Activated B cell treated with CpG ODN at 0.5 μM for 24 hours (primary cell): ENCODE data around the gene COLEC12. TPM values are rescaled to one million over a fixed set of nuclear protein-coding genes. Genes with fewer than 3 reads are reported as not detected.

Experiments
- ATAC-seq: fragments of 200-7000 bp; cut with Tn5 transposase; one replicate; pipeline ENCODE4 v1.10.0; 2021; ENCODE audit warnings: low read depth, mild to moderate bottlenecking, moderate library complexity
- CTCF ChIA-PET: fragments of 350-600 bp; sonication (Branson Sonifier 250); formaldehyde crosslinking; loops from one replicate; lab custom pipeline; 2021; ENCODE audit warnings: antibody characterized with exemption; lab: Charles Lee
- POLR2A ChIA-PET: fragments of 350-600 bp; sonication (Branson Sonifier 250); formaldehyde crosslinking; loops from one replicate; lab custom pipeline; 2021; ENCODE audit warnings: antibody characterized with exemption; lab: Charles Lee
- DNase-seq: peaks from one replicate; pipeline ENCODE4 v3.0.0; 2022
- H3K27ac Mint-ChIP-seq: one replicate; pipeline ENCODE4 v1.8.0; 2020; ENCODE audit warnings: mixed read lengths
- H3K27me3 Mint-ChIP-seq: one replicate; pipeline ENCODE4 v1.8.0; 2021; ENCODE audit warnings: mixed read lengths
- H3K36me3 Mint-ChIP-seq: one replicate; pipeline ENCODE4 v1.8.0; 2021; ENCODE audit warnings: low read depth, mixed read lengths
- H3K4me1 Mint-ChIP-seq: one replicate; pipeline ENCODE4 v1.8.0; 2021; ENCODE audit warnings: mixed read lengths
- H3K4me3 Mint-ChIP-seq: one replicate; pipeline ENCODE4 v1.8.0; 2020; ENCODE audit warnings: mild to moderate bottlenecking, mixed read lengths
- H3K9me3 Mint-ChIP-seq: one replicate; pipeline ENCODE4 v1.8.0; 2020; ENCODE audit warnings: mixed read lengths
- CTCF ChIP-seq: fragments of 200-600 bp; IDR thresholded peaks from one replicate; pipeline ENCODE4 v1.8.0; 2022; ENCODE audit warnings: antibody characterized with exemption, mild to moderate bottlenecking
- intact Hi-C: fragments of 100-400 bp; cut with micrococcal nuclease; formaldehyde crosslinking; loops from one replicate; pipeline ENCODE4 v1.15.1; 2024
- total RNA-seq: library from RNA; stranded (reverse); gene quantifications from 2 replicates; pipeline ENCODE4 v1.2.3, GENCODE V29; 2022

The COLEC12 gene
- total RNA-seq, 1 donor from 2014 or later, result not detected

DNA sequence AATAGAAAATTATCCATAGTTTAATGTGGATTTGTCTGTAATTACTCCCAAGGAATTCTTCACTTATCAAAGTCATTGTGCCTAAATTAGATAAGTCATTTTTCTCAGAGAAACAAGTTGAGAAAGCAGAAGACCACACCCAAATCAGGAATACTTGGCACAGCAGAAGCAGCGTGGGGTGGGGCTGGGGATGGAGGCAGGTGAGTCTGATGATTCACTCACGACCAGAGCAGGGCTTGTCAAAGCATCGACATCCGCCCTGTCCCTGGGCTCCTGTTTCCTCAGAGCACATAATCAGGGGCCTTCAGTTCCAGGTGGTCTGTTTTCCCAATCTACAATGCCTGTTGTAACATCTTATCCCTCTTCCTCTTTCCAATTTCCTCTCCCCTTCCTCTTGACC lies 31.5 kb upstream of the COLEC12 start:
- ChIA-PET POLR2A (no interaction called here), CTCF (no interaction called here)
- H3K36me3 Mint-ChIP-seq, result no peaks in the 10 kb centered on the region
- H3K4me3 Mint-ChIP-seq, result no peak overlapping the region
- no peak for ATAC-seq
- H3K27me3 Mint-ChIP-seq, result peaks cover 3% of the 10 kb centered on the region
- H3K9me3 Mint-ChIP-seq, result no peaks in the 10 kb centered on the region
- no peaks in the 10 kb centered on the region for H3K4me1 Mint-ChIP-seq
- no peak for DNase-seq
- intact Hi-C loops, result no loop called here
- no peak for TF ChIP-seq CTCF
- no peak overlapping the region for H3K27ac Mint-ChIP-seq

- ChIA-PET CTCF (no interaction called here), POLR2A (no interaction called here)
- Mint-ChIP-seq H3K27me3 (peaks cover 4% of the 10 kb centered on the region), H3K4me3 (no peak overlapping the region), H3K36me3 (no peaks in the 10 kb centered on the region), H3K4me1 (no peaks in the 10 kb centered on the region), H3K9me3 (no peaks in the 10 kb centered on the region), H3K27ac (no peak overlapping the region)
- DNase-seq (no peak), ATAC-seq (no peak)
- TF ChIP-seq CTCF, result no peak
- intact Hi-C loops, result no loop called here
Observed at GRCh38 chr18:527146-527545, 26.6 kb upstream of the COLEC12 start.

- CTCF ChIA-PET, result no interaction called here
- no peak for TF ChIP-seq CTCF
- ATAC-seq, result no peak
- POLR2A ChIA-PET, result no interaction called here
- no peaks in the 10 kb centered on the region for H3K4me1 Mint-ChIP-seq
- H3K27ac Mint-ChIP-seq, result no peak overlapping the region
- peaks cover 4% of the 10 kb centered on the region for H3K27me3 Mint-ChIP-seq
- no peak for DNase-seq
- H3K36me3 Mint-ChIP-seq, result no peaks in the 10 kb centered on the region
- H3K9me3 Mint-ChIP-seq, result no peaks in the 10 kb centered on the region
- no peak overlapping the region for H3K4me3 Mint-ChIP-seq
- intact Hi-C loops, result no loop called here
Observed at GRCh38 chr18:526681-527080, 26.2 kb upstream of the COLEC12 start.

- Mint-ChIP-seq H3K4me1 (no peaks in the 10 kb centered on the region), H3K9me3 (no peaks in the 10 kb centered on the region), H3K27ac (no peak overlapping the region), H3K4me3 (no peak overlapping the region), H3K27me3 (peaks cover 4% of the 10 kb centered on the region), H3K36me3 (no peaks in the 10 kb centered on the region)
- ChIA-PET CTCF (no interaction called here), POLR2A (no interaction called here)
- ATAC-seq (no peak), DNase-seq (no peak)
- no peak for TF ChIP-seq CTCF
- intact Hi-C loops, result no loop called here
Observed at GRCh38 chr18:525036-525797, 24.7 kb upstream of the COLEC12 start.

- CTCF ChIA-PET, result no interaction called here
- no peak for DNase-seq
- Mint-ChIP-seq H3K27me3 (peaks cover 4% of the 10 kb centered on the region), H3K4me3 (no peak overlapping the region), H3K27ac (no peak overlapping the region), H3K9me3 (no peaks in the 10 kb centered on the region), H3K36me3 (no peaks in the 10 kb centered on the region), H3K4me1 (no peaks in the 10 kb centered on the region)
- ATAC-seq, result no peak
- TF ChIP-seq CTCF, result no peak
- POLR2A ChIA-PET, result no interaction called here
- intact Hi-C loops, result no loop called here
Observed at GRCh38 chr18:524466-524865, 24.0 kb upstream of the COLEC12 start.
